HCT116 (cell line): ENCODE results near the gene POLA2. TPM values are rescaled to one million over a fixed set of nuclear protein-coding genes. Genes with fewer than 3 reads are reported as not detected.

Source experiments
- ATAC-seq: fragments of 200-7000 bp; cut with Tn5 transposase; 2 replicates; pipeline ENCODE4 v1.9.1; 2020; ENCODE audit warnings: mild to moderate bottlenecking, moderate library complexity
- BruUV-seq: library from RNA; stranded (reverse); fragments of 400-500 nt; replicated peaks from 2 replicates; lab custom pipeline; 2021; lab: Mats Ljungman, UMichigan
- CTCF ChIA-PET: fragments of 300-600 bp; sonication (Branson Sonifier 250); formaldehyde crosslinking; loops from one replicate; lab custom pipeline; 2021; ENCODE audit warnings: antibody characterized with exemption; lab: Charles Lee
- POLR2A ChIA-PET: fragments of 300-600, 350-600 bp; sonication (Branson Sonifier 250); formaldehyde crosslinking; loops from one replicate; lab custom pipeline; 2021; ENCODE audit warnings: antibody characterized with exemption; lab: Charles Lee
- RAD21 ChIA-PET, 2 experiments: fragments of 300-600 bp; sonication (Branson Sonifier 250); formaldehyde crosslinking; loops; one replicate each; lab custom pipeline; 2023; ENCODE audit warnings: low total read pairs in 2 of 2; ENCODE audit not compliant: uncharacterized antibody in 2 of 2, unreplicated experiment in 2 of 2, low non-redundant PET in 1 of 2; lab: Charles Lee
- DNase-seq: peaks from one replicate; pipeline ENCODE4 v3.0.0-alpha.2; 2010; ENCODE audit warnings: low read depth, low spot score
- H2AFZ ChIP-seq: fragments of 200-600 bp; shearing (Covaris generic), sonication (generic); 2 replicates; pipeline ENCODE4 v1.6.1; 2017; ENCODE audit warnings: low read depth, mixed run types, mixed read lengths, antibody characterized with exemption, low read length; ENCODE audit not compliant: poor library complexity, severe bottlenecking
- H3K27ac ChIP-seq: 2 replicates; pipeline ENCODE4 v1.5.1; 2012; ENCODE audit warnings: low read depth, low read length
- H3K27me3 ChIP-seq: fragments of 200-600 bp; sonication (generic); 2 replicates; pipeline ENCODE4 v1.6.1; 2016; ENCODE audit warnings: mixed run types, low read length, mixed read lengths; ENCODE audit not compliant: insufficient read depth
- H3K36me3 ChIP-seq, 2 experiments: fragments of 200-500 bp in 1 of 2; fragments of 200-600 bp in 1 of 2; sonication (Bioruptor generic) in 1 of 2; sonication (generic) in 1 of 2; 2 replicates each; pipeline versions ENCODE4 v1.5.1 to v1.6.1; 2014 to 2016; ENCODE audit warnings: low read length in 2 of 2, inconsistent platforms in 1 of 2, mixed read lengths in 1 of 2, mixed run types in 1 of 2; ENCODE audit not compliant: insufficient read depth in 2 of 2, control insufficient read depth in 1 of 2
- H3K4me1 ChIP-seq, 2 experiments: fragments of 200-600 bp in 1 of 2; sonication (generic) in 1 of 2; 2 replicates each; pipeline versions ENCODE4 v1.5.1 to v1.6.1; 2012 to 2017; ENCODE audit warnings: low read length in 2 of 2, inconsistent platforms in 1 of 2, mild to moderate bottlenecking in 1 of 2, mixed read lengths in 1 of 2, mixed run types in 1 of 2, moderate library complexity in 1 of 2; ENCODE audit not compliant: insufficient read depth in 2 of 2, control insufficient read depth in 1 of 2
- H3K4me2 ChIP-seq: fragments of 200-600 bp; sonication (generic); 2 replicates; pipeline ENCODE4 v1.6.1; 2017; ENCODE audit warnings: mixed run types, low read length, mixed read lengths
- H3K4me3 ChIP-seq, 2 experiments: fragments of 200-600 bp in 1 of 2; sonication (generic) in 1 of 2; replicated peaks in 1 of 2; 2 replicates each; pipeline ENCODE4 v1.5.1; 2011 to 2016; ENCODE audit warnings: low read length in 2 of 2, control low read depth in 1 of 2, low read depth in 1 of 2, mild to moderate bottlenecking in 1 of 2, mixed read lengths in 1 of 2, mixed run types in 1 of 2
- H3K79me2 ChIP-seq: fragments of 200-600 bp; sonication (generic); 2 replicates; pipeline ENCODE4 v1.6.1; 2017; ENCODE audit warnings: mild to moderate bottlenecking, mixed run types, low read length, moderate library complexity, mixed read lengths; ENCODE audit not compliant: insufficient read depth
- H3K9ac ChIP-seq: fragments of 200-600 bp; sonication (generic); 2 replicates; pipeline ENCODE4 v1.6.1; 2016; ENCODE audit warnings: low read length, mixed read lengths
- H3K9me2 ChIP-seq: fragments of 200-600 bp; sonication (generic), shearing (Covaris generic); 2 replicates; pipeline ENCODE4 v1.6.1; 2017; ENCODE audit warnings: mixed run types, mild to moderate bottlenecking, moderate library complexity; ENCODE audit not compliant: insufficient read depth
- H3K9me3 ChIP-seq, 2 experiments: fragments of 200-500 bp in 1 of 2; fragments of 200-600 bp in 1 of 2; sonication (Bioruptor generic) in 1 of 2; sonication (generic) in 1 of 2; 2 replicates each; pipeline ENCODE4 v1.6.1; 2014 to 2017; ENCODE audit warnings: low read length in 2 of 2, mixed read lengths in 2 of 2, inconsistent platforms in 1 of 2, low read depth in 1 of 2, mild to moderate bottlenecking in 1 of 2, mixed run types in 1 of 2, moderate library complexity in 1 of 2; ENCODE audit not compliant: control insufficient read depth in 1 of 2, insufficient read depth in 1 of 2
- H4K20me1 ChIP-seq: fragments of 200-600 bp; sonication (generic), shearing (Covaris generic); 2 replicates; pipeline ENCODE4 v1.6.1; 2017; ENCODE audit warnings: mixed run types, mild to moderate bottlenecking, moderate library complexity; ENCODE audit not compliant: insufficient read depth
- ATF3 ChIP-seq: IDR thresholded peaks from 2 replicates; pipeline ENCODE4 v1.6.1; 2012
- CBX3 ChIP-seq: IDR thresholded peaks from 2 replicates; pipeline ENCODE4 v1.6.1; 2012; ENCODE audit warnings: low read depth
- ELF1 ChIP-seq: IDR thresholded peaks from 2 replicates; pipeline ENCODE4 v1.6.1; 2012; ENCODE audit warnings: low read depth, borderline replicate concordance
- EZH2phosphoT487 ChIP-seq: fragments of 200-600 bp; IDR thresholded peaks from 2 replicates; pipeline ENCODE4 v1.6.1; 2018; ENCODE audit warnings: antibody characterized with exemption, borderline replicate concordance
- JUND ChIP-seq: IDR thresholded peaks from 2 replicates; pipeline ENCODE4 v1.6.1; 2012
- MAX ChIP-seq: IDR thresholded peaks from 2 replicates; pipeline ENCODE4 v1.6.1; 2012
- POLR2A ChIP-seq: IDR thresholded peaks from 2 replicates; pipeline ENCODE4 v1.7.0; 2011; ENCODE audit warnings: borderline replicate concordance; ENCODE audit not compliant: insufficient read depth, insufficient read length; ENCODE audit errors: extremely low read depth
- POLR2AphosphoS5 ChIP-seq: IDR thresholded peaks from 2 replicates; pipeline ENCODE4 v1.6.1; 2011; ENCODE audit warnings: mild to moderate bottlenecking, low read depth, low read length, moderate library complexity
- RAD21 ChIP-seq: IDR thresholded peaks from 2 replicates; pipeline ENCODE4 v1.6.1; 2012; ENCODE audit warnings: low read depth, mild to moderate bottlenecking
- REST ChIP-seq: IDR thresholded peaks from 2 replicates; pipeline ENCODE4 v1.6.1; 2012; ENCODE audit warnings: low read depth
- SIN3A ChIP-seq: IDR thresholded peaks from 2 replicates; pipeline ENCODE4 v1.6.1; 2012; ENCODE audit warnings: low read depth
- SP1 ChIP-seq: IDR thresholded peaks from 2 replicates; pipeline ENCODE4 v1.6.1; 2012; ENCODE audit warnings: low read depth
- TCF7L2 ChIP-seq: IDR thresholded peaks from 2 replicates; pipeline ENCODE4 v1.7.0; 2011; ENCODE audit warnings: borderline replicate concordance, inconsistent platforms; ENCODE audit not compliant: insufficient read depth, insufficient read length; ENCODE audit errors: extremely low read depth
- YY1 ChIP-seq: IDR thresholded peaks from 2 replicates; pipeline ENCODE4 v1.6.1; 2011; ENCODE audit warnings: low read length, low read depth, moderate library complexity, mild to moderate bottlenecking; ENCODE audit not compliant: insufficient replicate concordance; ENCODE audit errors: extremely low read depth
- ZFX ChIP-seq: fragments of 450-650 bp; IDR thresholded peaks from 2 replicates; pipeline ENCODE4 v1.6.1; 2017
- intact Hi-C: fragments of 100-400 bp; cut with micrococcal nuclease; formaldehyde crosslinking; loops from 2 replicates; pipeline ENCODE4 v1.10.0; 2022
- total RNA-seq: library from RNA; stranded (reverse); gene quantifications from one replicate; pipeline ENCODE4 v1.2.1, GENCODE V29; 2021; ENCODE audit not compliant: unreplicated experiment

POLA2 gene
- total RNA-seq, 1 experiment from 2014 or later, result 20.0 TPM

GRCh38 chr11:65290448-65291165, 28.8 kb downstream of the POLA2 start:
- Histone ChIP-seq H3K79me2 (no peaks in the 10 kb centered on the region), H3K36me3 (peaks cover 21 to 82% of the 10 kb centered on the region in 2 experiments; a peak in 3 of 4 replicates), H3K4me2 (no peak overlapping the region), H3K4me3 (no peak overlapping the region), H3K9me2 (no peaks in the 10 kb centered on the region), H4K20me1 (no peaks in the 10 kb centered on the region), H3K27me3 (no peaks in the 10 kb centered on the region), H3K9me3 (no peaks in the 10 kb centered on the region), H3K9ac (no peak overlapping the region), H3K27ac (no peak overlapping the region), H2AFZ (no peak overlapping the region)
- ChIA-PET CTCF (no interaction called here), RAD21 (no interaction called here), POLR2A (no interaction called here)
- intact Hi-C loops, result no loop called here
- BruUV-seq, result no TSS peak
- no peak for DNase-seq
- TF ChIP-seq RAD21 (no peak), SIN3A (no peak), CBX3 (no peak), POLR2AphosphoS5 (no peak), REST (no peak), YY1 (no peak), ELF1 (no peak), ZFX (no peak), ATF3 (no peak), EZH2phosphoT487 (no peak), JUND (no peak), TCF7L2 (no peak), POLR2A (no peak), SP1 (no peak), MAX (no peak)
- TF ChIP-seq, all 23 proteins: peak for 0
- ATAC-seq, result no peak
- peaks cover 5 to 10% of the 10 kb centered on the region in 2 experiments; a peak in 2 of 4 replicates for H3K4me1 ChIP-seq
